HG03175 (cell line): Measurements from ENCODE around the gene COL5A1.
"Not testable (repeated sequence)": the region's sequence is repeated elsewhere in the genome, so short reads cannot be mapped to it uniquely, and the experiment has no call there.

ENCODE experiments used
- ATAC-seq: cut with Tn5 transposase; IDR thresholded peaks from one replicate; pipeline ENCODE4 v1.9.1; 2021; ENCODE audit warnings: mild to moderate bottlenecking, moderate library complexity; ENCODE audit not compliant: unreplicated experiment

The COL5A1 gene

GRCh38 chr9:134676361-134676760, 34.8 kb downstream of the COL5A1 start:
- no peak for ATAC-seq

GRCh38 chr9:134676886-134677285, 35.3 kb downstream of the COL5A1 start:
- no peak for ATAC-seq

DNA sequence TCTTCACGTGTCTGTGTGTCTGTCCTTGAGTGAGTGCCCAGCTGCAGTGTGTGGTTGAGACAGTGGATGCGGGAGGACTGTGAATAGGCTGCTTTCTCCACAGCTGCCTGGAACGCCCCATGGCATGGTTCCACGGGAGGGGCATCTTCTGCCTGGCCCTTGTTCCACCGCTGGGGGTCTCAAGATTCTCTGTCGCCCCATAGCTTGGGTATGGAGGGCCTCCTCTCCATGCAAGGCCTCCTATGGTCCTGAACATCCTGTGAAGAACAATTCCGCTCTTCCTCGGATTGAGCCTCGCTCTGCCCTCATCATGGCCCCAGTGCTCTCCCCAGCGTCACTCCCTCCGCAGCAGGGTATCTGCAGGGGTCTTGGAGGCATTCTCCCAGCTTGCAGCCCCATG, 36.1 kb downstream of the COL5A1 start:
- ATAC-seq = no peak

DNA sequence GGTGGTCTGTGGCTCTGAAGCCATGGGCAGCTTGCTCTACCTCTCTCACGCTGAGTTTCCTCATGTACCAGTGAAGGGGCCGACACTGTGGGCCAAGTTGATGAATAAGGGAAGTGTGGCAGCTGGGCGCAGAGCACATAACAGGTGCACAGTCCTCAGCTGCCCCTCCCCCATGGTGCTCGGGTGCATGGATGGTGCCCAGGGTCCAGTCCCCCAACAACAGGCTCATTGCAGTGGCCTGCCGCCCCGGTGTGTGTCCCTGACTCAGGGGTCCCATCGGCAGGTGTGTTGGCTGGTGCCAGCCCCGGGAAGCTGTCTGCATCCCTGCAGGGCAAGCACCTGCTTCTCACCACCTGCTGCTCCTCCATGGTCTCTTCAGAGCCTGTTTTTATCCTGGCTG, 36.6 kb downstream of the COL5A1 start:
- ATAC-seq = no peak

- no peak for ATAC-seq
Observed at GRCh38 chr9:134678666-134679443, 37.3 kb downstream of the COL5A1 start.

DNA sequence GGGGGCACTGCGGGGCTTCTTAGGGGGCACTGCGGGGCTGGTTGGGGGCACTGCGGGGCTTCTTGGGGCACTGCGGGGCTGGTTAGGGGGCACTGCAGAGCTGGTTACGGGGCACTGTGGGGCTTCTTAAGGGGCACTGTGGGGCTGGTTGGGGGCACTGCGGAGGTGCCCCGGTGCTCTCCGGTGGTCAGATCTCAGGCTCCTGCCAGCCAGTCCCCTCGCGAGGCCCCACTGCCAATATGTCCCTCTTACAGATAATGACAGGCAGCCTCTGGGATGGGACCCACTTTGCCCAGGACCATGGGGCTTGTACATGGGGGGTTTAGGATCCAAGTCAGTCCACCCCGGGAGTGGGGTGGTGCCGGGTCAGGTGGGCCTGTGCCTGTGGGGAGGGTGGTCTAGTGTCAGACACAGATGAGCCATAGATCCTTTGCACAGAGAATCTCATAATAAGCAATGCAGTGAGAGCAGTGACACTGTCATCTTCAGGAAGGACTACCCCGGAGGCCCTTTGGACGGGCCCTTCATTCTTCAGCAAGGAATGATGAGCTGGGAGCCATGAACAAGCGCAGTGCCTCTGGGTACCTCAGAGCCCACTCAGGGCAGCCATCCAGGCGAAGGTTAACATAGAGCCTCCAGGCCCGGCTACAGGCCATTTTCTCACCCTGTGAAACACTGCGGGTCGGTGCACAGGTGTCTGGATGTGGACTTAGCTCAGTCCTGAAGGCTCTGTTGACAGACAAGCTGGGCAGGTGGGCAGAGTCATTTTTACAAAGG, 38.2 kb downstream of the COL5A1 start:
- no peak for ATAC-seq

DNA sequence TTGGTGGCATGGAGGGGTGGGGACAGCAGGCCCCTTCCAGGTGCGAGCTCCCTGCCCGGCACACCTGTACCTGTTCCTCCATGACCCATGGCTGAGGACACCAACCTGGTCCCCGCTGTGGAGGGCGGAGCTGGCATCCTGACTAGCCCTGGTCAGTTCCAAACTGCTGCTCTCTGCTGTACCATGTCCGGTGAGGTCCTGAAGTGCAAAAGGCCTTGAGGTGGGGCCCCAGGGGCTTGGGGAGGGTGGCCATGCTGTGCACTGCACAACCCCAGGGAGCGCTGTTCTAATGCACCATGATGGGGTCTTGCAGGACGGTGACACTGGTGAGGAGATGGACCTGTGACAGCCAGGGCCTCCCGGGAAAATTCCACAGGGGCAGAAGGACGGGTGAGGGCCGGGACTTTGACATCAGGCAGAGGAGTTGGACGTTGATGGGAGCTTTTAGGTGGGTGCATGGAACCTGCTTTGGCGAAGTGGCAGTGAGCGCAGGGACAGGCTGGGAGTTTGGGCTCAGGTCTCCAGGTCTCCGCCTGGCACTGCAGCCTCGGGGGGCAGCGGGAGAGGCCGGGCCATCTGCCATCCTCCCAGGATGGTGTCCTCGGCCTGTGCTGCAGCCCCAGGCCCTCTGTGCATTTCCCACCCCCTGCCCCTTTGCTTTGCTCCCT, 38.9 kb downstream of the COL5A1 start:
- no peak for ATAC-seq

DNA sequence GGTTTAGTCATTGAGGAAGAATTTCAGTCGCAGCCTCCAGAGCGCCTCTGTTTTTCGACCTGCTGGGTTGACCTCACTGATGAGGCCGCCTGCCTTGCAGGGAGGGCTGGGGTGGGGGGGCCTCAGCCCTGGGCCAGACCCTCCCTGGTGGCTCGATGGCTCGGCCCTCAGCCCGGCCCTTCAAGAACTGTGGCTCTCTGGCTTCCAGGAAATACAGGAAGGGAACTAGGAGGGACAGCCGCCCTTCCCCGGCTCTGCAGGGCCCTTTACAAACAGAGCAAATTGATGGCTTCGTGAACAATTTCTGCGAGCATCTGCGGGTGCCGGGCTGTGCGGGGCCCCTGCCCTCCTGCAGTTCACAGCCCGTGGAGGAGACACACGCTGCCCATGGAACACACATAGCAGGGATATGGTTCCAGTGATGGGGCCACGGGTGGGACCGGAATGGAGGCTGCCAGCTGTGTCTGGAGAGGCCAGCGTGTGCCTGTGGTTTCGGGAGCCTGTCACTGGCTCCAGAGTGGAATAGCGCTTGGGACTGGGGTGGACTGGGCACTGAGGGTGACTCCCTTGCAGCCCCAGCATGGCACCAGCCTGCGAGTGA, 39.6 kb downstream of the COL5A1 start:
- no peak for ATAC-seq

- no peak for ATAC-seq
Observed at GRCh38 chr9:134682026-134682425, 40.4 kb downstream of the COL5A1 start.

DNA sequence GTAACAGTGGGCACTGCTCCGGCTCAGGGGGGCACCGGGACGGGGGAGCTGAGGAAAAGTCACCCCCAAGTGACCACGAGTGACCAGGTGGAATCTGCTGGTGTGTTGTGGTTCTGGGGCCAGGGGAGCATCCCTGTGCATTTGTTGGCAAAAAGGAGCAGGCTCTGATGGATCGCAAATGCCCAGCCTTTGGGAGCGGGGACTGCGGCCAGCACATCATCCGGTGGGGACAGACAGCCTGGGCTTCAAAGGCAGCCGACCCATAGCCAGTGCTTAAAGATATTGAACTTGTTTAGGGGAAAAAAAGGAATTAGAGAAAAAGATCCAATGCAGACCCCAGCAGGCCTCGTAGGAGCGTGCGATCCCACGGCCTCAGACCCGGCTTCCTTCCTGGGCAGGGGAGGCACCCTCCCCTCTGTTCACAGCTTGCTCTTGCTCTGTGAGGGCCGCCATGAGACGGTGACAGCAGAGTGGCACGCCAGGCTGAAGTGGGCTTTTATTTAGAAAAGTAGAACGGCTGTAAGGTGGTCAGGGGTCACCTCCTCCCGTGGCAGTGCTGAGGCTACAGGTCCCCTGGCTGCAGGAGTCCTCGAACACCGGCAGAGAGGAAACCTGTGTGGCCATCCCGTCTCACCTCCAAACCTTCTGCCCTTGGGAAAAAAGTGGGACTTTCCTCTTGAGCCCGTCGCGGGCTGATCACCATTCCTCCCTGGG, 41.2 kb downstream of the COL5A1 start:
- no peak for ATAC-seq

GRCh38 chr9:134683714-134684374, 42.2 kb downstream of the COL5A1 start:
- ATAC-seq = no peak

DNA sequence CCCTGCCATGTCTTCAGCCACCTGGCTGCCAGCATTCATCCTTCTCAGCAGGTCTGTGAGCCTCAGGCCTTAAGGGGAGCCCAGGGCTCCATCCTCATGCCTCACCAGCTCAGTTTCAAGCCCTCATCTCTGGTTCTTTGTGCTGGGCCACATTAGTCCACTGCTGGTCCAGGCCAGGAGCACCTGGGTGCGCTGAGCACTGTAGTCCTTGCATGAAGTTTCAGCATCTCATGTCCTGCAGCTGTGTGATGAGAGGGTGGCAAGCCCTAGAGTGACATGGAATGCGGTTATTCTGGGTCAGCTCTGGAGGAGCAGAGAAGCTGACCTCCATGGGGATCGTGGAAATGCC, 42.7 kb downstream of the COL5A1 start:
- no peak for ATAC-seq

DNA sequence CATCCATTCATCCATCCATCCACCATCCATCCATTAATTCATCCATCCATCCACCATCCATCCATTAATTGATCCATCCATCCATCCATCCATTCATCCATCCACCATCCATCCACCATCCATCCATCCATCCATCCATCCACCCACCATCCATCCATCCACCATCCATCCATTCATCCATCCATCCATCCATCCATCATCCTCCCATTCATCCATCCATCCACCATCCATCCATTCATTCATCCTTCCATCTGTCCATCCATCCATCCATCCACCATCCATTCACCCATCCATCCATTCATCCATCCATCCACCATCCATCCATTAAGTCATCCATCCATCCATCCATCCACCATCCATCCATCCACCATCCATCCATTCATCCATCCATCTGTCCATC, 43.3 kb downstream of the COL5A1 start:
- ATAC-seq = not testable (repeated sequence)

GRCh38 chr9:134685784-134686183, 44.2 kb downstream of the COL5A1 start:
- ATAC-seq = no peak

DNA sequence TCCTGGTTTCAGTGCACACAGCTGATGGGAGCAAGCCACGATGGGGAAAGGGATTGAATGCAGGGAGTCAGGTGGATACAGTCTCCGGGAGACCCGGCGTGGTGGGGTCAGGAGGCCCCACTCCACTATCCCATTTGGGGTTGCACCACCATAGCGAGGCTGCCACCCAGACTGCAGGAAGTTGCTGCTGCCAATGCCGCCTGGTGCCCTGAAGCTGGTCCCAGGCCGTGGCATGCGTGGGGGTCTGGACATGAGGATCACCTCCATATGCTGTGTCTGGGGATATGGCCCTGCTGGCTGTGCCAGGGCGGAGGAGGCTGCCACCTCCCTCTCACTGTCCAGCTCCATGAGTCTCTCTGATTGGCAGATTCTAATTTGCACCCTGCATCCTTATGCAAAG, 45.3 kb downstream of the COL5A1 start:
- no peak for ATAC-seq

DNA sequence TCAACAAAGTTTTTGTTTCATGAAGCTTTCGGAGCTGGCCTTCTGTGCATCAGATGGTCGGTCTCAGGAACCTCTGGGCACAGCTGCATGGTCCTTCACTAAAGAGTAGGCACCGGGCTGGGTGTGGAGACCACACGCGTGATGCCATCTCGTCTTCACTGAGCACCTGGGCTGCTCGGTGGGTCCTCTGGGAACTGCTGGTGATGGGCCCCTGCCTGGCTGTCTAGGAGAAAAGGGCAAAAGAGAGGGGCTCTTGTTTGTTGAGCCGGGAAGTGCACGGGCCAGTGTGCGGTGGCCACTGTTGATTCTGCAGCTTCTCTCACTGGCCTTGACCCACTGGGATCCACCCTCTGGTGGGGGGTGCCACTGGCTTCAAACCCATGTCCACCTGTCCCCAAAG, 46.0 kb downstream of the COL5A1 start:
- ATAC-seq = no peak

GRCh38 chr9:134688231-134688630, 46.6 kb downstream of the COL5A1 start:
- no peak for ATAC-seq

GRCh38 chr9:134688661-134689320, 47.2 kb downstream of the COL5A1 start:
- no peak for ATAC-seq

DNA sequence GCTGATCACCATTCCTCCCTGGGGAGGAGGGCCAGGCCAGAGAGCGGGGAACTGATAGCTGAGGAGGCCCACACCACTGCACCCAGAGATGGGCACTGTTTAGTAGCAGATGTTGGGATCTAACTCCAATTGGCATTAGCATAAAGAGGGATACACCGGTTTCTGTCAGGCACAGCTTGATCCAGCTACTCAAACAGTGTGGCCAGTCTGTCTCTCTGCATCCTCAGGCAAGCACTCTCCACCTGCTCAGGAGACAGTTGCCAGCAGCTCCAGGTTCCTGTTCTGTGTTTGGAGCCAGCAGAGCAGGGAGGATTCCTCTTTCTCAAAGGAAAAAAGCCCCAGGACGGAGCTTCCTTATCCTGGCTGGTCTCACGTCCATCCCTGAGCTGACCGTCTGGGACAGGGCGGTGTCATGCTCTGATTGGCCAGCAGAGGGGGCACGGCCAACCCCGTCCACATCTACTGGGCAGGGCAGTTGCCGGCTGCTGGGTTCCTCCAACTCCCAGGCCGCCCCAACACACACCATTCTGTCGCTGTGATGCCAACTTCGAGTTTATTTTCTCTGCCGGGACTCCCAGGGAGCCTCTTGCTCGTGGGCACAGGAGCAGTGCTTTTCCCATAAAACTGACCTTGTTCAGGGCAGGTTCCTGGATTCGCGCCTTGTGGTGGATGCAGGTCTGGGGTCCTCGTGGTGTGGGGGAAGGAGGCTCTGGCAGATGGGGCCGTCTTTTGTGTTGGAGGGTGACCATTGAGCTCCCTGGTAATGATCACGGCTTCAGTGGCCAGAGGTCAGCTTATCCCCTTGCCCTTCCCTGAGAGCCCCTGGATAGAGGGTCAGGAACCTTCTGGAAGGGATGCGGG, 47.9 kb downstream of the COL5A1 start:
- no peak for ATAC-seq
